Measurements from ENCODE around the gene NTSR1. TPM values are rescaled to one million over a fixed set of nuclear protein-coding genes. Genes with fewer than 3 reads are reported as not detected.

The NTSR1 gene
- polyA plus RNA-seq, 1 donor from 2014 or later = 0.05 TPM

- no peak overlapping the region for H2AFZ ChIP-seq (ENCODE audit: low read depth, low read length)
Observed at GRCh38 chr20:62737271-62737811, 28.7 kb downstream of the NTSR1 start.

More at GRCh38 chr20:62737271-62737811, 28.7 kb downstream of the NTSR1 start:
- no peaks in the 10 kb centered on the region for H3K79me2 ChIP-seq (replicated peaks; ENCODE audit: insufficient read depth, low read length)
- no peak overlapping the region for H3K9ac ChIP-seq (ENCODE audit: low read length)
- no peaks in the 10 kb centered on the region for H3K9me3 ChIP-seq (ENCODE audit: low read length)
- no peaks in the 10 kb centered on the region for H3F3A ChIP-seq (ENCODE audit: insufficient read depth, low read length, poor library complexity, severe bottlenecking)
- H3K36me3 ChIP-seq (ENCODE audit: insufficient read depth, low read length) = no peaks in the 10 kb centered on the region
- no peak overlapping the region for H3K4me2 ChIP-seq (ENCODE audit: low read length)
- no peak overlapping the region for H3K4me3 ChIP-seq (ENCODE audit: low read length)
- H3K9me2 ChIP-seq (ENCODE audit: insufficient read depth, low read length) = no peaks in the 10 kb centered on the region
- no peak overlapping the region for H3K27ac ChIP-seq (ENCODE audit: low read length)
- no peaks in the 10 kb centered on the region for H3K27me3 ChIP-seq (ENCODE audit: insufficient read depth, low read depth, low read length)
- H4K20me1 ChIP-seq (ENCODE audit: insufficient read depth) = no peaks in the 10 kb centered on the region
- TF ChIP-seq TAF1 (IDR thresholded peaks at IDR 0.05; ENCODE audit: low read depth) (no peak), EZH2 (IDR thresholded peaks at IDR 0.05; ENCODE audit: borderline replicate concordance, insufficient read depth, low read length, poor library complexity, severe bottlenecking) (no peak), MXI1 (conservative IDR thresholded peaks at IDR 0.05; ENCODE audit: poor library complexity, severe bottlenecking) (no peak), REST (IDR thresholded peaks at IDR 0.05; ENCODE audit: borderline replicate concordance) (no peak), CTCF (IDR thresholded peaks at IDR 0.05; ENCODE audit: poor library complexity, severe bottlenecking) (no peak), EP300 (conservative IDR thresholded peaks at IDR 0.05; ENCODE audit: poor library complexity, severe bottlenecking) (no peak), SMC3 (conservative IDR thresholded peaks at IDR 0.05; ENCODE audit: poor library complexity) (no peak), POLR2AphosphoS5 (IDR thresholded peaks at IDR 0.05) (no peak), RAD21 (conservative IDR thresholded peaks at IDR 0.05) (no peak)

Data from neural cell (in vitro differentiated cells).